Endothelial cell of umbilical vein (primary cell): ENCODE measurements around the gene KDM4C. TPM values are rescaled to one million over a fixed set of nuclear protein-coding genes. Genes with fewer than 3 reads are reported as not detected.
"Not testable (repeated sequence)": the region's sequence is repeated elsewhere in the genome, so short reads cannot be mapped to it uniquely, and the experiment has no call there.

Source experiments
- BruUV-seq: library from RNA; stranded (reverse); fragments of 400-500 nt; replicated peaks from 2 replicates; lab custom pipeline; 2021; lab: Mats Ljungman, UMichigan
- CTCF ChIA-PET: fragments of 300-600, 350-600 bp; sonication (Branson Sonifier 250); formaldehyde crosslinking; loops from one replicate; lab custom pipeline; 2021; ENCODE audit warnings: antibody characterized with exemption, inconsistent platforms; lab: Charles Lee
- POLR2A ChIA-PET: fragments of 300-600, 350-600 bp; sonication (Branson Sonifier 250); formaldehyde crosslinking; loops from one replicate; lab custom pipeline; 2021; ENCODE audit warnings: antibody characterized with exemption, inconsistent platforms; lab: Charles Lee
- DNase-seq: peaks from one replicate; pipeline ENCODE4 v3.0.0-alpha.2; 2011; ENCODE audit warnings: low read depth, low spot score
- FAIRE-seq: peaks from 2 replicates; lab custom pipeline; 2011; peaks lifted over from hg19 to GRCh38; lab: Jason Lieb, UNC
- H2AFZ ChIP-seq: 2 replicates; pipeline ENCODE4 v1.6.0; 2012; ENCODE audit warnings: low read depth, low read length, control low read depth, inconsistent platforms
- H3K27ac ChIP-seq: 2 replicates; pipeline ENCODE4 v1.5.1; 2011; ENCODE audit warnings: low read depth, mild to moderate bottlenecking, control low read depth, low read length, moderate library complexity; ENCODE audit not compliant: insufficient read depth
- H3K27me3 ChIP-seq, 2 experiments: 2 replicates each; pipeline versions ENCODE4 v1.6.0 to v1.6.1; 2011; ENCODE audit warnings: low read length in 2 of 2, mixed read lengths in 1 of 2; ENCODE audit not compliant: control insufficient read depth in 2 of 2, insufficient read depth in 2 of 2
- H3K36me3 ChIP-seq, 2 experiments: 2 replicates in 1 of 2; 3 replicates in 1 of 2; pipeline ENCODE4 v1.5.1; 2011; ENCODE audit warnings: low read length in 2 of 2, mild to moderate bottlenecking in 1 of 2, moderate library complexity in 1 of 2; ENCODE audit not compliant: control insufficient read depth in 2 of 2, insufficient read depth in 2 of 2; ENCODE audit errors: extremely low read depth in 1 of 2
- H3K4me1 ChIP-seq: 3 replicates; pipeline ENCODE4 v1.5.1; 2011; ENCODE audit warnings: mild to moderate bottlenecking, low read length; ENCODE audit not compliant: control insufficient read depth, insufficient read depth; ENCODE audit errors: extremely low read depth
- H3K4me2 ChIP-seq: 2 replicates; pipeline ENCODE4 v1.6.1; 2011; ENCODE audit warnings: low read length, control low read depth, mixed read lengths; ENCODE audit not compliant: insufficient read depth
- H3K4me3 ChIP-seq, 3 experiments: fragments of 200-600 bp in 1 of 3; sonication (generic), shearing (Covaris generic) in 1 of 3; replicated peaks in 1 of 3; 2 replicates each; pipeline ENCODE4 v1.5.1; 2011 to 2016; ENCODE audit warnings: control low read depth in 3 of 3, low read length in 3 of 3, mild to moderate bottlenecking in 2 of 3, inconsistent platforms in 1 of 3, low read depth in 1 of 3, moderate library complexity in 1 of 3; ENCODE audit not compliant: insufficient read depth in 1 of 3
- H3K79me2 ChIP-seq: 2 replicates; pipeline ENCODE4 v1.6.0; 2012; ENCODE audit warnings: low read length, inconsistent platforms; ENCODE audit not compliant: control insufficient read depth, insufficient read depth
- H3K9ac ChIP-seq: replicated peaks from 2 replicates; pipeline ENCODE3; 2011; ENCODE audit warnings: low read length, control low read depth; ENCODE audit not compliant: insufficient read depth; ENCODE audit errors: extremely low read depth
- H3K9me1 ChIP-seq: replicated peaks from 3 replicates; pipeline ENCODE4 v1.6.0; 2011; ENCODE audit warnings: mild to moderate bottlenecking, low read length; ENCODE audit not compliant: control insufficient read depth, insufficient read depth; ENCODE audit errors: extremely low read depth
- H3K9me3 ChIP-seq: replicated peaks from 2 replicates; pipeline ENCODE4 v1.5.1; 2012; ENCODE audit warnings: low read length, inconsistent platforms; ENCODE audit not compliant: control insufficient read depth, insufficient read depth
- H4K20me1 ChIP-seq: replicated peaks from 2 replicates; pipeline ENCODE3; 2011; ENCODE audit warnings: mild to moderate bottlenecking, low read length; ENCODE audit not compliant: control insufficient read depth, insufficient read depth; ENCODE audit errors: extremely low read depth
- CTCF ChIP-seq, 2 donors: IDR thresholded peaks; 1 replicate in 1 of 2; 2 replicates in 1 of 2; pipeline ENCODE4 v1.5.1; 2011; ENCODE audit warnings: low read length in 2 of 2, mild to moderate bottlenecking in 2 of 2, moderate library complexity in 2 of 2, control low read depth in 1 of 2, inconsistent platforms in 1 of 2, low read depth in 1 of 2; ENCODE audit not compliant: insufficient read depth in 1 of 2; ENCODE audit errors: extremely low read depth in 1 of 2
- EZH2 ChIP-seq: IDR thresholded peaks from 2 replicates; pipeline ENCODE4 v1.6.1; 2012; ENCODE audit warnings: borderline replicate concordance, low read depth, mild to moderate bottlenecking, moderate library complexity, low read length, inconsistent platforms; ENCODE audit not compliant: severe bottlenecking
- FOS ChIP-seq: IDR thresholded peaks from 2 replicates; pipeline ENCODE4 v1.6.1; 2011; ENCODE audit warnings: mild to moderate bottlenecking, low read length, moderate library complexity, borderline replicate concordance; ENCODE audit not compliant: insufficient read depth
- GATA2 ChIP-seq: IDR thresholded peaks from 2 replicates; pipeline ENCODE4 v1.7.0; 2011; ENCODE audit warnings: low read depth, mild to moderate bottlenecking, moderate library complexity, mixed read lengths, low read length; ENCODE audit not compliant: insufficient read length, insufficient read depth
- JUN ChIP-seq: IDR thresholded peaks from 2 replicates; pipeline ENCODE4 v1.6.1; 2011; ENCODE audit warnings: borderline replicate concordance, low read depth; ENCODE audit not compliant: insufficient read length, insufficient read depth
- MAX ChIP-seq: IDR thresholded peaks from 2 replicates; pipeline ENCODE4 v1.6.1; 2011; ENCODE audit not compliant: insufficient read depth, insufficient read length
- MYC ChIP-seq: IDR thresholded peaks from one replicate; pipeline ENCODE4 v1.6.1; 2011; ENCODE audit warnings: mild to moderate bottlenecking, low read depth, low read length
- POLR2A ChIP-seq: IDR thresholded peaks from 2 replicates; pipeline ENCODE4 v1.6.1; 2012; ENCODE audit warnings: low read depth, mild to moderate bottlenecking, control low read depth, low read length
- POLR2AphosphoS5 ChIP-seq: IDR thresholded peaks from 2 replicates; pipeline ENCODE4 v1.6.1; 2012; ENCODE audit warnings: low read depth, mild to moderate bottlenecking, control low read depth, low read length, moderate library complexity; ENCODE audit not compliant: insufficient read depth
- dilution Hi-C: fragments of 300-500 bp; cut with MboI; formaldehyde crosslinking; loops from one replicate; pipeline ENCODE4 v1.15.0; 2019; ENCODE audit warnings: low sequenced_read_pairs; ENCODE audit not compliant: extremely low pct_ligation_motif_present
- intact Hi-C: fragments of 100-400 bp; cut with micrococcal nuclease; formaldehyde crosslinking; loops from one replicate; pipeline ENCODE4 v1.10.0; 2022
- polyA plus RNA-seq, 4 experiments: library from polyadenylated mRNA; depleted of rRNA in 3 of 4; stranded (reverse) in 3 of 4; unstranded in 1 of 4; fragments of >200 nt; gene quantifications; 2 replicates each; pipeline versions ENCODE4 v1.2.1 to v1.2.3, GENCODE V29; 2011 to 2012; ENCODE audit warnings: missing spikeins in 1 of 4
- total RNA-seq: library from RNA; stranded (reverse); gene quantifications from 2 replicates; pipeline ENCODE4 v1.2.3, GENCODE V29; 2021

The KDM4C gene
- total and polyA plus RNA-seq, 2 donors (not counting 3 experiments of a cell fraction or from before 2014, with no cell fraction given): 5.4 to 15.0 TPM

GRCh38 chr9:6766606-6767005 is 8.8 kb downstream of the KDM4C start:
- Histone ChIP-seq H3K27me3 (no peaks in the 10 kb centered on the region), H3K9me1 (no peaks in the 10 kb centered on the region), H3K36me3 (no peaks in the 10 kb centered on the region), H3K4me2 (no peak overlapping the region), H3K9ac (no peak overlapping the region), H4K20me1 (no peaks in the 10 kb centered on the region), H3K4me1 (peaks cover 2% of the 10 kb centered on the region), H3K27ac (no peak overlapping the region), H3K9me3 (no peaks in the 10 kb centered on the region), H2AFZ (no peak overlapping the region), H3K4me3 (no peak overlapping the region), H3K79me2 (peaks cover 22% of the 10 kb centered on the region)
- CTCF ChIA-PET: no interaction called here
- TF ChIP-seq GATA2 (no peak), POLR2A (no peak), MAX (no peak), EZH2 (no peak), CTCF (IDR thresholded peaks at IDR 0.05; ENCODE audit: extremely low read depth in 1 of 2, insufficient read depth in 1 of 2, low read depth in 1 of 2, low read length in 2 of 2) (no peak), MYC (no peak), POLR2AphosphoS5 (no peak), JUN (no peak), FOS (no peak)
- BruUV-seq: no TSS peak
- dilution Hi-C loops: no loop called here
- FAIRE-seq (no peak), DNase-seq (no peak)
- intact Hi-C loops: no loop called here
- POLR2A ChIA-PET: no interaction called here

GRCh38 chr9:6768587-6768986 is 10.8 kb downstream of the KDM4C start:
- FAIRE-seq, CTCF ChIA-PET, H3K4me3 ChIP-seq: not testable (repeated sequence)

More at GRCh38 chr9:6768587-6768986, 10.8 kb downstream of the KDM4C start:
- BruUV-seq, H2AFZ ChIP-seq, H3K4me1 ChIP-seq, dilution Hi-C loops, H3K4me2 ChIP-seq, H3K9ac ChIP-seq, H4K20me1 ChIP-seq, H3K27ac ChIP-seq, H3K27me3 ChIP-seq, H3K36me3 ChIP-seq, H3K9me3 ChIP-seq, POLR2A ChIA-PET, intact Hi-C loops, H3K9me1 ChIP-seq, DNase-seq: not testable (repeated sequence)
- H3K79me2 ChIP-seq: peaks cover 24% of the 10 kb centered on the region
